ENCODE data around the gene TSPAN5.
A peak's percentile ranks its signal among the peaks of the same experiment; 100 is the strongest.

The TSPAN5 gene

GRCh38 chr4:98517218-98518021 lies 141.0 kb downstream of the TSPAN5 start:
- DNase-seq (ENCODE audit: low read depth in 2 of 2) = no peak

- no peak for DNase-seq (ENCODE audit: low read depth in 2 of 2)
These were observed 141.8 kb downstream of the TSPAN5 start for GRCh38 chr4:98516441-98517217.

- DNase-seq (ENCODE audit: low read depth in 2 of 2) = no peak
These were observed 142.4 kb downstream of the TSPAN5 start for GRCh38 chr4:98516042-98516440.

GRCh38 chr4:98515470-98515809 lies 143.0 kb downstream of the TSPAN5 start:
- DNase-seq (ENCODE audit: low read depth in 2 of 2) = no peak

- no peak for DNase-seq (ENCODE audit: low read depth in 2 of 2)
These were observed 143.5 kb downstream of the TSPAN5 start for GRCh38 chr4:98514741-98515469.

GRCh38 chr4:98512918-98513317 lies 145.5 kb downstream of the TSPAN5 start:
- no peak for DNase-seq (ENCODE audit: low read depth in 2 of 2)

- DNase-seq (ENCODE audit: low read depth in 2 of 2) = peak in 1 of 2 donors; percentile 17
These were observed 147.5 kb downstream of the TSPAN5 start for GRCh38 chr4:98510757-98511517.

- DNase-seq (ENCODE audit: low read depth in 2 of 2) = no peak
These were observed 148.1 kb downstream of the TSPAN5 start for GRCh38 chr4:98510340-98510739.

GRCh38 chr4:98509721-98510120 lies 148.7 kb downstream of the TSPAN5 start:
- no peak for DNase-seq (ENCODE audit: low read depth in 2 of 2)

GRCh38 chr4:98508829-98509598 lies 149.4 kb downstream of the TSPAN5 start:
- DNase-seq (ENCODE audit: low read depth in 2 of 2) = no peak

GRCh38 chr4:98508248-98508647 lies 150.2 kb downstream of the TSPAN5 start:
- DNase-seq (ENCODE audit: low read depth in 2 of 2) = no peak

- no peak for DNase-seq (ENCODE audit: low read depth in 2 of 2)
These were observed 151.1 kb downstream of the TSPAN5 start for GRCh38 chr4:98507299-98507698.

- DNase-seq (ENCODE audit: low read depth in 2 of 2) = no peak
These were observed 151.8 kb downstream of the TSPAN5 start for GRCh38 chr4:98506462-98507132.

GRCh38 chr4:98505992-98506391 lies 152.4 kb downstream of the TSPAN5 start:
- DNase-seq (ENCODE audit: low read depth in 2 of 2) = no peak

GRCh38 chr4:98504091-98504490 lies 154.3 kb downstream of the TSPAN5 start:
- DNase-seq (ENCODE audit: low read depth in 2 of 2) = no peak

GRCh38 chr4:98503676-98504075 lies 154.7 kb downstream of the TSPAN5 start:
- no peak for DNase-seq (ENCODE audit: low read depth in 2 of 2)

GRCh38 chr4:98502624-98503023 lies 155.8 kb downstream of the TSPAN5 start:
- DNase-seq (ENCODE audit: low read depth in 2 of 2) = no peak

GRCh38 chr4:98502031-98502430 lies 156.4 kb downstream of the TSPAN5 start:
- DNase-seq (ENCODE audit: low read depth in 2 of 2) = no peak

GRCh38 chr4:98501383-98501782 lies 157.0 kb downstream of the TSPAN5 start:
- DNase-seq (ENCODE audit: low read depth in 2 of 2) = no peak

GRCh38 chr4:98498774-98499173 lies 159.6 kb downstream of the TSPAN5 start:
- DNase-seq (ENCODE audit: low read depth in 2 of 2) = no peak

All from activated CD4-positive, alpha-beta T cell treated with anti-CD3 and anti-CD28 coated beads for 24 hours (primary cell).